Measurements from ENCODE around the gene KIAA2012.

Gene KIAA2012

DNA sequence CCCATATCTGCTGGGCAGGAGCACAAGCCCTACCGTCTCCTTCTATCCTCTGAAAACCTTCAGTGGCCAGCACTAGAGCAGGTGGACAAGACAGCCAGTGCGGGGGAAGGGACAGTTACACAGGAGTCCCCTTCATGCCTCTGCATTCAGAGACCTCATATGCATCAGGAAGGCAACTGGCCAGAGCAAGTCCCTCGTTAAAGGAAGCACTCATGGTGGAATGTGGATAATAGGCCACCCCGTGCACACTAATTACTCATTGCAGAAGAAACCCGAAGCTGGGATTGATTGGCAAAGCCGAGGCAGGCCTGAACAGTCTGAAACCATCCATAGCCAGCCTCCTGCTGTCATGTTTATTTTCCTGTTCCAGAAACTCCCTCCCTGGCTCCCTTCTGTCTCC lies 11.2 kb downstream of the KIAA2012 start:
- no peak for DNase-seq

DNA sequence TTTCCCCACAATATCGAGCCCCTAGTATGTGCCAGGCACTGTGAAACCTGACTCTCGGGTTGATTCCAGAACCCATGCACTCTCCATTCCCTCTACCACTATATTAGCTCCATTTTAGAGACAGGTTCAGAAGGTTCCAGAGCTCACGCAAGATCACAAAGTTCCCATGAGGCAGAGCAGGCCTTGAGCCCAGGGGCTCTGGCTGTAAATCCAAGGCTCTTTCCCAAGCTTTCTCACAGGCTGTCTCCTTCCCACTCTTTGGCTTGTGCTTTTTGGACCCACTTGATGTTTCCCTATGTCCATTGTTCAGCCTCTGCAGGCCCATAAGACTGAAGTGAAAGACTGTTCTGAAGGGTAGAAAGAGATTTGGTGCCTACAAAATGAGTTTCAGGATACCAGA lies 15.7 kb downstream of the KIAA2012 start:
- no peak for DNase-seq

DNA sequence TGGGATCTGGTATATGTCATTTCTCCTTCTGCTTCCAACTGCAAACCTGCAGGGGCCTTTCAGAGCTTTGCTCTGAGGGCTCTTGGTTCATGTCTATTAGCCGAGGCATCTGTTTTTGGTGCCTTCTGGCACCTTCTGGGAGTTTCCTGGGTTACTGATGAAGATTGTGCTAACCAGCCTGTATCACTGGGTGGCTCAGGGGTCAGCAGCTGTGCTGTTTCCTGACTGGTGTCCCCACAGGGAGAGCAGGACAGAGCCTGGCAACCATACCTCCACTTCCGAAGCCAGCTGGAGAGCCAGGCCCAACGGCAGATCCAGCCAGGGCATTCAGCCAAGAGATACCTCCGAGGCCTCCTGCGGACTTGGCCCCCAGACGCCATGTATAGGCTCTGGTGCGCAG lies 17.5 kb downstream of the KIAA2012 start:
- no peak for DNase-seq

DNA sequence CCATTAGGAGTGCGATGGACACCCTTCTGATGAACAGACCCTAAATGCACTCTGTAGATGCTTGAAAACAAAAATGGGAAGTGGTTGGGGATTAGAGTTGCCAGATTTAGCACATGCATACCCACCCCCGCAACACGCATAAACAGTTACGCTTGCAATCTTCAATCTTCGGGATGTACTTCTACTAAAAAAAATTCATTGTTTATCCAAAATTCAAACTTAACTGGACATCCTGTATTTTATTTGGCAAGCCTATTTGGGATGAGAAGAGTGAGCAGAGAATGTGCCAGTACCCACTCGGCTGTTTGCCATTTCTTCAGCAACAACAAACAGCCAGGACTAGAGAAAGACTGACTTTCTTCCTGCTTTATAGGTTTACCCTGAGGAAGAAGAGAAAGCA lies 18.4 kb downstream of the KIAA2012 start:
- no peak for DNase-seq

DNA sequence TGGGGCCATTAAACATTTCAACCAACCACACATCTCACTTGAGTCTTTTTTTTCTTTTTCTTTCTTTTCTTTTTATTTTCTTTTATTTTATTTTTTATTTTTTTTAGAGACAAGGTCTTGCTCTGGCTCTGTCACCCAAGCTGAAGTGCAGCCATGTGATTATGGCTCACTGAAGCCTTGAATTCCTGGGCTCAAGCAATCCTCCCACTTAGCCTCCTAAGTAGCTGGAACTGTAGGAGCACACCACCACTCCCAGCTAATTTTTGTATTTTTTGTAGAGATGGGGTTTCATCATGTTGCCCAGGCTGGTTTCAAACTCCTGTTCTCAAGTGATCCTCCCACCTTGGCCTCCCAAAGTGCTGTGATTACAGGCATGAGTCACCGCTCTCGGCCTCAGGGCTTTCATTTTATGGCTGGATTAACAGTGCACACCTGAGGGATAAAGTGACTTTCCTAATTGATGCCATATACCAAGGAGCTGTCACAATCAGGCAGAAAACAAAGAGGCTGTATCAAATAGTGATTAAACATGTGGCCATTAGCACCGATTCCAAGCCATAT lies 21.5 kb downstream of the KIAA2012 start:
- no peak for DNase-seq

DNA sequence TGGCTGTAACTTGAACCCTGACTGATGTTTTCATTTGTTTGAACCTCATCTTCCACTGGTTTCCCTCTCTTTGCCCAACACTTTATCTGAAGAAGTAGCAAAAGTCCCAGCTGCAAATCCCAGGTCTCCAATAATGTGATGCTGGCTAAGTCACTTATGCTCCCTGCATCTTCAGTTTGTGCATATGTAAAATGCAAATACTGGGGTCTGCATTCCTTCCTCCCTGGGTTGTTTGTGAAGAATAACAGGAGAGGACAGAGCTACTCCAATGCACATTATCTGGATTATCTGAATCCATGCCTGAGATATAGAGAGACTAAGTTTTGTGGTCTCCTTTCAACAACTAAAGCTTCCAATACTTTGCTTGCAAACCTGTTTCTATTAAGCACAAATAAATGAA lies 22.2 kb downstream of the KIAA2012 start:
- no peak for DNase-seq

DNA sequence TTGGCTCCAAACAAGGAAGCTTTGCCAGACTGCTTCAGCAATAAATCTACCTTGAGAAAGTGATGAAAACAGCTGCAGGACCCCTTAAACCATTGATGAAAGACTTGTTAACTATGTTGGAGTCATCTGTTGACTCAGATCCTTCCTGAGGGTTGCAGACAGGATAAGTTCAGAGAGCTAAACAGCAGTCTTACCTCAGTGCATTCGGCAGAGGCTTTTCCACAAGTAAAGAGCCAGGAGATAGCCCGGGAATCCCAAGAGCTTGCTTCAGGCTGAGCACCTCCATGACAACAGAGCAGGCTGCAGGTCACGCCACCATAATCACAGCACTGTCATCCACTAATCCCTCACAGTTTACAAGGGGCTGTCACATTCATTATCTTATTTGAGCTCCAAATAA lies 23.7 kb downstream of the KIAA2012 start:
- no peak for DNase-seq

DNA sequence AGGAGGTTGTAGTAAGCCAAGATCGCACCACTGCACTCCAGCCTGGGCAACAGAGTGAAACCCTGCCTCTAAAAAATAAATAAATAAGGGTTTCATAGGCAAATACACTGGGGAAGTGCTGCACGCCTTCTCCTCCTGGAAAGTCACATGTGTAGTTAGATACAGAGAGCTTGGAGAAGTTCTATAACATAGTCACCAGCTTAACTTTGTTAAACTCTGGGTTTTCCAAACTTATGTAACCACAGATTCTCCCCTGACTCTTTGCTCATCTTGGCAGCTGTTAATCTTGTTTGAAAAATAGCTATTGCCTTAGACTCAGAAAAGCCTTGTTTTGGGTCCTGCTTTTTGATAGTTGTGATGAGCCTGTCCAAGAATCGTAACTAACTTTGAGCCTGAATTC lies 25.2 kb downstream of the KIAA2012 start:
- no peak for DNase-seq

DNA sequence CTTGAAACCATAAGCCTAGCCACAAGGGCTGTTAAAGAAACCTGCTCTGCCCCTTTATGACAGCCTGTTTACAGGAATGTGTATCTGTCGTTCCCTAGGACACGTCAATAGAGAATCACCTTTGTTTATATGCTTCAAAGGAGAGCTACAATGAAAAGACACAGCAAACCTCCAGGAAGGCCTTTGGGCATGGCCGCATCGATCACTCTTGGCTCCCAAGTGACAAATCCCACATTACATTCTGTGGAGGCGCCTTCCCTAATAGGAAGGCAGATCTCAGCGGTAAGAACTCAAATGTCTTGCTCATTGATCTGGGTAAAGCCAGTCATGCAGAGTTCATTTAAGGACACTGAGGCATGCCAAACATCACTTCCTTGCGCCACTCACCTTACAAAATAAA lies 26.5 kb downstream of the KIAA2012 start:
- DNase-seq: no peak

DNA sequence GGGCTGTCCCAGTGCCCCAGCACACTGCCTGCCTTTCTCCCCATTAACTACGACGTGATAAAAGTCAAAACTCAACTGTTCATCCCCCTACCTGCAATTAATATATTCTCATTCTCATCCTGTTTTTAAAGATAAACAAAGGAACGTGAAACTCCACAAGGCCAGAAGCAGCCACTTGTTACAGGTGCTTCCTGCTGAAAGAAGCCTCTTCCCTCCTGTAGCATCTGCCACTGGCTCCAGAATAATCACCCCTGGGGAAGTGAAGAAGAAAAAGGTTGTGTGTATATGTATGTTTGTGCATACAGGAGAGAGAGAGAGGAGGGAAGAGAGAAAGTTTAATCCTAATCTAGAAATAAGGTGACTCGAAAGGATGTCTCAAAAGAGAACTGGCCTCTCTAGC lies 27.1 kb downstream of the KIAA2012 start:
- no peak for DNase-seq

DNA sequence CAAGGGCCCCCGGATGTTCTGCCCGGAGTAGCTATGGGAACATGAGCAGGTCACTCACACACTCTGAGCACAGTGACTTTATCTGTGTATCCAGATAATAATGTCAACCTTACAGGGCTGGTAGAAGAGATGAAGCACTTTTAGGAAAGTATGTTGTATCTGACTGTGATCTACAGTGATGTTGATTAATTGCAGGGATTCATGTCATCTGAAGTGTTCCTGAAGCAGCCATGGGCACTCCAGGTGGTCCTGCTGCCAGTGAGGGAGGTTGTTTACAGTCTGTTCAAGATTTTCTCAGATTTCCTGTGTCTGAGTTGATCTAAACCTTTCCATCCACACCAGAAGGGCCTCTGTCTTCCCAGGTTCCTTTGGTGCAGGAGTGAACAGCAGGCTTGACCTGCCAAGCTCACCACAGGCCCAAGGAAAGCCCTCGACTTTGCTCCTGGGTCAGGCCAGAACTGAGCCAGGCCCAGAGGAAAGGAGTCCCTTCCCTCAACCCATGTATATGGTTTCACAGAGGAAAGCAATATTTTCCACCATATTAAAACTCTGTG lies 28.0 kb downstream of the KIAA2012 start:
- no peak for DNase-seq

DNA sequence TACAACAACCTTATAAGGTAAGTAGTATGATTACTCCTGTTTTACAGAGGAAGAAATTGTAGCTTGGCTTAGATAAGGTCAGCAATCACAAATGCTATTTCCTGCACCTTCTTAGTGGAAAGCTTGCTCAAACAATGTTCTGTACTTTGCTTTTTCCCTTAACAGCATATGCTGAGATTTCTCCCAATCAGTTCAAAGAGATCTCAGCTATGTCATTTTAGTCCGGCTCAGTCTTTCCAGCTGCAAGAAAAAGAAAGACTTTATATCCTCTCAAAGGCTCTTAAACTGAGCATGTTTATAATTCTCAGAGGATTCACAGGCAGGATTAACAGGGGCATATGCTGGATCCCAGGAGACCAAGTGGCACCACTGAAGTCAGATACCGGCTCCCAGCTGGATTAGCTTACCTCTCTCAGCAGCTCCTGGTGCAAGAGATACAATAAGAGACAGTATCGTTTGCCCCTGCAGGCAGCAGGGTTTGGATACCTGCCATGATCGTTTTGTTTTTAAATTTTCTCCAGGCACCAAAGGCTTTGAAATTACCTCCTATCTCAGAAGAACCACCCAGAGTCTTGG lies 29.5 kb downstream of the KIAA2012 start:
- DNase-seq: no peak

DNA sequence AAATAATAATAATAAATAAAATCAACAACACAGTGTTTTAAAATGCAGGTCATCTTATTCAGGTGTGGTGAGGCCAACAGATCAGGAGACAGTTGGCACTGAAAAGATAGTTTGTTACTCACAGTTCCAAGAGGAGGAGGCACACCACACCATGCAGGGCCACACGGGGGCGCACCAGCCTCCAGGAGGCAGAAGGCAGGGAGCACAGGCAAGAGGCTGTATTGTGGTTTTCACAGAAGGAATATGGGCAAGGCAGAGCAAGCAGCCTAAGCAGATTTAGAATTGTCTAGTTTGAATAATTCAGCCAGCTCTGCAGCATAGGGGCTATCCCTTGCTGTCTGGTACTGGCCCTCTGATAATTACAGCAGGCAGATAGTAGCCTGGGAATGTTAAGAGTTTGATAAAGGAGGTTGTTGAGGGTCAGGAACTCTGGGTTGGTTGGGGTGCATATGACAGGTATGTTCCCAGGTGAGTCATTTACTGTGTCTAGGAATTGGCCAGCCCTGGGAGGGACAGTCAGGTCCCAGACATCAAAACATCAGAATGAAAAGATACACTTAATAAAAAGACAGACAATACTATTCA lies 31.3 kb downstream of the KIAA2012 start:
- DNase-seq: no peak

DNA sequence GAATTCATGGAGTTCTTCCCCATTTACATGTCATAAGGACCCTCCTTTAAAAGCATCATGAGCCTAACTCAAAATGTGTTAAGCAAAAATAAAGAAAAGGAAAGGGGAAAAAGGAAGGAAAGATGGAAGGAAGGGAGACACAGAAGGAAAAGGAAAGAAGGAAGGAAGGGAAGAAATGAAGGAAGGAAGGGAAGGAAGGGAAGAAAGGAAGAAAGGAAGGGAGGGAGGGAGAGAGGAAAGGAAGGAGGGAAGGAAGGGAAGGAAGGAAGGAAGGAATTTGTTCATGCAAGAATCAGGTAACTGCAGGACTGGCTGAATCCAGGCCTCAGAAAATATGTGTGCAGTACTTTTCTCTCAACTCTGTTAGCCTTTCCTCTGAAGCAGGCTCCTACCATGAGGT lies 32.0 kb downstream of the KIAA2012 start:
- no peak for DNase-seq

DNA sequence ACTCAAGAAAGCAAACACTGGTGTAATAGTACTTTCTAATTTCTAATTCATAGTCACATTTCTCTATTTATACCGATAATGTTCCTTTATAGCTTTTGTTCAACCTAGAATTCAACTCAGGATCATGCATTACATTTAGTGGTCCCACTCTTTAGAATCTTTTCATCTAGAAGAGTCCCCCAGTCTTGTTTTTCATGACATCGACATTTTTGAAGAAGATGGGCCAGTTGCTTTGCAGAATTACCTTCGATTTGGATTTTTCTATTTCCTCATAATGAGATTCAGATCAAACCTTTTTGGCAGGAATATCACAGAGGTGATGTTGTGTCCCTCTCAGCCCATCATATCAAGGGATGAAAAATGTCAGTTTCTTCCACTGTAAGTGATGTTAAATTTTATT lies 35.3 kb downstream of the KIAA2012 start:
- no peak for DNase-seq

DNA sequence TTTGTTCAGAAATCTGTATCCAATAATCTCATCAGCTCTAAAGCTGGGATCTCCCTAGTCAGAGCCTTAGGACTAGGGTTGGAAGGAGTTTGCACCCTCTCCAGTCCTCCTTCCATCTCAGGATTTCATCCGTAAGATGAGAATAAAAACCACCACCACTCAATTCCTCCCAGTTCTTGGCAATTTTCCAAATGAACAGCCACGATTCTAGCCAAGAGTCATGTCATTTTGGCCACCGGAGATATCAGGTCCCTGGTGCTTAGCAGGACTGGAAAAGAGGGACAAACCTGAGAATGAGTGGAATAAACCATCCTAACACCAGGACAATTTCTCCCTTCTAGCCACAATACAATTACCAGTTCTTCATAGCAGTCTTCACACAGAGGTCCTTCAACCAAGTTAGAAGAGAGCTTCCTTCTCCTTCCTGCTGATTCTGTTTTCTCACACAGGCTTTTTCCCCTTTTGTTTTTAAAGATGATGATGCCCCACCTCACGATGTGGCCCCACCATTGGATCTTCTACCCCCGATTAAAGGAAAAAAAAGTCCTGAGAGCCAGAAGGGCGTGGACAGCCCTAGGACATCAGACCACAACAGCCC lies 36.2 kb downstream of the KIAA2012 start:
- no peak for DNase-seq

DNA sequence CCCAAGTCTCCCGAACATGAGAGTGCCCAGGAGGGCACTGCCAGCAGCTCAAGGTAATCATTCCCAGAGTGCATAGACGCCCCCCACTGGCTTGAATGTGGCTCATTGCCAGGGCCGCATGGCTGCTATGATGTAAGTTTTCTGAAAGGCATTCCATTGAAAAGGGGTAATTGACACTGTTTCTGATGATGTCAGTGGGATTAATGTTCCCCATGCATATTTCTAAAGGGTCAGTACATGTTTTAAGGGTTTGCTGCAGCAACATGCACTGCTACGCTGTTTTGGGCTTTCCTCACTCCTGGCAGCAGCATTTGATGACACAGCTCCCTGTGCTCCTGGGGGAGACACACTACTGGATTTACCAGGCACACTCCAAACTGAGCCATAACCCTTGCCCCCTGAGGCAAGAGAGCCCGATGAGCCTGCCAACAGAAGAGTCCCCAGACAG lies 36.7 kb downstream of the KIAA2012 start:
- no peak for DNase-seq

DNA sequence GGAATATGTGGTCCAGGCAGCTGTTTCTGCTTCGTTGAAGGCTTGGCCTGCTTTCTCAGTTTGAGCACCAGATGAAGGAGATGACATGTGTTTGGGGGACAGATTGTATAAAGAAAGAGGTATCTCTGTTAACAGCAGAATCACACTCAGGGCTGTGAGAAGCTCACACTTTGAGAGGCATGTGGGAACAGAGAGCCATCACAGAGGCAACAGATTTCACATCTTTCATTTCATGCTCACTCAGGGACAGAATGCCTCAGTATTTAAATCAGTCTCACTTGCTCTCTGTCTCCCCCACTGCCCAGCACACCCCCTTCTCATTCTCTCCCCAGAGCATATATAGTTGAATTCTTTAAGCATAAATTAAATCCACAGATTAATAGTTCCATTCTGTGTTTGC lies 37.4 kb downstream of the KIAA2012 start:
- no peak for DNase-seq

DNA sequence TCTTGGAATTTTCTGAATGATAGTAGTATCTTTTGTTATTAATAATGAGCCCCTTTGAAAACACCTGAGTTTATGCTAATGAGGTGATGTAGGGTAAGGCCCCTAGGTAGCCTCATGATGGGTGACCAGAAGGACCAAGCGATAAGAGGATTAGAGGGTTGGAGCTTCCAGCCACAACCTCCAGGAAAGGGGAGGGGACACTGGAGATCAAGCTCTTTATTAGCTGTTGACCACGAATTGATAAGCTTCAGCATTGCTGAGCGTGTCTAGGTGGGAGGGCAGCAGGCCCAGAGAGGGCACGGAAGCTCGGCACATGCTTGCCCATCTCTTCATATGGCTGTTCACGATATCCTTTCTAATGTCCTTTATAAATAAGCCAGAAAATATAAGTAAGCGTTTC lies 39.0 kb downstream of the KIAA2012 start:
- DNase-seq: no peak

DNA sequence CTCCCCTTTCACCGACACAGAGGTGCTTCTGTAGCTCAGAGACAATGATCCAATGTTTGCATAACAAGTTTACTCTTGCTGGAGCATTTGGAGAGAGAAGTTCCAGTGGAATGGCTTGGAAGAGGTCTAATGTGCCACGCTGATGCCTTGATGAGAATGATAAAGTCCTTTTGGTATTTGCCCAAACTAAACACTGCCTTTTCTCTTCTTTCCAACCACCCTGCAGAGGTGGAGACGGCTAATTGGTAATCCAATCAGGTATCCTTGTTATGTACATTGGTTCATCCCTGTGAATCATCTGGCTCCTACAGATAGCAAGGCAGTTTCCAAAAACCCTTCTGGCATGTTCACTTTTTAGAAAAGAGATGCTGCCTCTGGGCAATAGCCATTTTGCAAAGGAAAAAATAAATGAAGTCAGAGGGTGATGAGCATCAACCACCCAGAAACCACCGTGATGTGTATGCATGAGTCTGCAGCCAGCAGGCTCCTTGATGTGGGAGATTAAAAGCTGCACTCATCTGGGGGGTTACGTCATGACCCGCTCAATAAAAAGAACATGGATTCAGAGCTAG lies 40.6 kb downstream of the KIAA2012 start:
- DNase-seq: no peak

DNA sequence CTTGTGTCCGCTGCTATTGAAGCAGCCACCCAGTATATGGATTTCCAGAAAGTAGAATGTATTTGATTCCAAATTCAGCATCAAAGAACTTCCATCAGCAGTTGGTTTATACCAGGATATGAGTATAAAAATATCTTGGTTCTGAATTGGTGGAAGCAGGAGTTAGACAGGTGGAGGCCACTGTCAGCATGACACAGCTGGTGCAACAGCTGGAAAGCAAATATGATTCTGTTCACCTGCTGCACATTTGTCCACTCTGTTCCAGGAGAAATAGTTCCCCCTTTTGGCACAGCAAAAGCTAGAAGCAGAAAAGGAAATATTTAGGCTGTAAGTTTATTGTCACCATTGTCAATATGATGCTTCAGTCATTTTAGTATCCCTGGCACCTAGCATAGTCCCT lies 41.2 kb downstream of the KIAA2012 start:
- DNase-seq: no peak

DNA sequence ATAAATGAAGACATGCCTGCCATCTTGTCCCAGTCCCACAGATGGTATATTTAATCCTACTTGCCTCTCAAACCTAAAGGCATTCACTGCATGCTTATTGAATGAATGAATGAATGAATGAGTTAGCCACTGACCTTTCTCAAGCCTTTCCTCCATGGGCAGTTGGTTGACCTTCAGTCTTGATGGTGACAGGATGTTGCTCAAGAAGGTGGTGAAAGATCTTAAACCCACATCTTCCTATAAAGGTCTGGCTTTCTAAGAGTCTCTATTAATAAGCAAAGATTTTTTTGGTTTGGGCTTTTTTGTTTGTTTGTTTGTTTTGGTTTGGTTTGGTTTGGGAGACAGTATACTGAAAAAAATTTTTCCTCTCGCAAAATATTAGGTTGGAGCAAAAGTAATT lies 41.7 kb downstream of the KIAA2012 start:
- DNase-seq: no peak

DNA sequence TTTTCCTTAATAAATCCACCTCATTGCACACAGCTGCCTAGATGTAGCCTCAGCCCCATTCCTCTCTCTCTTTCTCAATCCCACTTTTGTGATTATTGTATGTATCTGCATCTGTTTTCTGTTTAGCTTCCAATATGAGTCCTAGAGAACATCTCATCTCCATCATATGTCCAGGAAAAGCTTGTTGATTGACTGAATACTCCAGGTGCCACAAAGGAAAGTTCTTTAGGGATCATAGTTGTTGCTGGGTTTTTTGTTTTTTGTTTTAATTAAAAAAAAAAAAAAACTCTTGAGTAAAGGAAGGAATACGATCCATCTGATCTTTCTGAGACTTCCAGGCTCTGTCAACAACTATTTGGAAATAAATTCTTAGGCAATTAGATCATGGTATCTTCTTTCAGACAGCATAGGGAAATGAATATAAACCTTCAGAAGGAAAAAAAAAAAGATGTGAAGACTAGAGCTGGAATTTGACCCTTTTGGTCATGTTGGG lies 42.5 kb downstream of the KIAA2012 start:
- DNase-seq: no peak
